SK-N-MC (cell line): ENCODE measurements around the gene RNMT.

Experiments
- EZH2 ChIP-seq: fragments of 200-600 bp; sonication (generic); IDR thresholded peaks from one replicate; pipeline ENCODE4 v1.6.1; 2017; ENCODE audit warnings: antibody characterized with exemption
- FOXP2 ChIP-seq: optimal IDR thresholded peaks from 2 replicates; pipeline ENCODE3; 2011; ENCODE audit warnings: mild to moderate bottlenecking, moderate library complexity; ENCODE audit not compliant: insufficient read depth; ENCODE audit errors: extremely low read length, control extremely low read depth
- POLR2AphosphoS5 ChIP-seq: IDR thresholded peaks from 2 replicates; pipeline ENCODE4 v1.6.1; 2012; ENCODE audit warnings: mild to moderate bottlenecking, low read depth, low read length, borderline replicate concordance

- TF ChIP-seq EZH2: no peak
- TF ChIP-seq POLR2AphosphoS5: no peak
- TF ChIP-seq FOXP2: no peak
Observed at GRCh38 chr18:13810950-13811485, 84.5 kb downstream of the RNMT start.
